Osteocyte (in vitro differentiated cells): Measurements from ENCODE around the gene GPATCH2. TPM values are rescaled to one million over a fixed set of nuclear protein-coding genes. Genes with fewer than 3 reads are reported as not detected.

Source experiments
- DNase-seq: peaks from one replicate; pipeline ENCODE4 v3.0.0; 2021; ENCODE audit warnings: mixed read lengths; ENCODE audit not compliant: unreplicated experiment; ENCODE audit errors: extremely low spot score
- H3K27ac Mint-ChIP-seq: one replicate; pipeline ENCODE4 v1.8.0; 2021; ENCODE audit warnings: mild to moderate bottlenecking, mixed read lengths; ENCODE audit not compliant: unreplicated experiment
- H3K27me3 Mint-ChIP-seq: one replicate; pipeline ENCODE4 v1.8.0; 2021; ENCODE audit warnings: mixed read lengths; ENCODE audit not compliant: unreplicated experiment
- H3K36me3 Mint-ChIP-seq: one replicate; pipeline ENCODE4 v1.8.0; 2021; ENCODE audit warnings: mixed read lengths; ENCODE audit not compliant: unreplicated experiment
- H3K4me1 Mint-ChIP-seq: one replicate; pipeline ENCODE4 v1.8.0; 2021; ENCODE audit warnings: mixed read lengths; ENCODE audit not compliant: unreplicated experiment
- H3K4me3 Mint-ChIP-seq: one replicate; pipeline ENCODE4 v1.8.0; 2021; ENCODE audit warnings: mild to moderate bottlenecking, moderate library complexity, mixed read lengths; ENCODE audit not compliant: unreplicated experiment
- H3K9me3 Mint-ChIP-seq: one replicate; pipeline ENCODE4 v1.8.0; 2021; ENCODE audit warnings: mixed read lengths; ENCODE audit not compliant: unreplicated experiment
- CTCF ChIP-seq: fragments of 200-600 bp; sonication (generic); IDR thresholded peaks from 2 replicates; pipeline ENCODE4 v1.5.0; 2021; ENCODE audit warnings: antibody characterized with exemption, mild to moderate bottlenecking, moderate library complexity
- total RNA-seq: library from RNA; stranded (reverse); gene quantifications from 2 replicates; pipeline ENCODE4 v1.2.1, GENCODE V29; 2021

The GPATCH2 gene
- total RNA-seq, 1 donor from 2014 or later, result 14.9 TPM

GRCh38 chr1:217379336-217379735 lies 251.6 kb downstream of the GPATCH2 start:
- Mint-ChIP-seq H3K4me3 (no peak overlapping the region), H3K27ac (no peak overlapping the region), H3K9me3 (peaks cover 28% of the 10 kb centered on the region), H3K4me1 (no peaks in the 10 kb centered on the region), H3K36me3 (no peaks in the 10 kb centered on the region), H3K27me3 (no peaks in the 10 kb centered on the region)
- no peak for TF ChIP-seq CTCF
- no peak for DNase-seq

Other genes starting within 250 kb of the GPATCH2 start
- gene SPATA17, start 254 bp upstream of the GPATCH2 start, total RNA-seq, result 0.21 and 0.40 TPM in 2 replicates